NCI-H187 (cell line): ENCODE results near the gene TASP1.
A peak's percentile ranks its signal among the peaks of the same experiment; 100 is the strongest.

Experiments
- DNase-seq, 2 experiments: peaks; one replicate each; lab custom pipeline; 2025; lab: John Stamatoyannopoulos, UW

The TASP1 gene

GRCh38 chr20:13571662-13572061 is 67.1 kb downstream of the TASP1 start:
- no peak for DNase-seq

- no peak for DNase-seq
Measured at GRCh38 chr20:13567663-13568062, 71.1 kb downstream of the TASP1 start.

GRCh38 chr20:13563854-13564253 is 74.9 kb downstream of the TASP1 start:
- DNase-seq = no peak

GRCh38 chr20:13554706-13555105 is 84.0 kb downstream of the TASP1 start:
- no peak for DNase-seq

- no peak for DNase-seq
Measured at GRCh38 chr20:13554076-13554475, 84.7 kb downstream of the TASP1 start.

- DNase-seq = no peak
Measured at GRCh38 chr20:13552061-13552460, 86.7 kb downstream of the TASP1 start.

- DNase-seq = no peak
Measured at GRCh38 chr20:13549451-13549850, 89.3 kb downstream of the TASP1 start.

- peak; percentile 4 to 14 for DNase-seq
Measured at GRCh38 chr20:13546497-13547131, 92.1 kb downstream of the TASP1 start.

- DNase-seq = no peak
Measured at GRCh38 chr20:13545790-13546189, 92.9 kb downstream of the TASP1 start.

GRCh38 chr20:13543783-13544182 is 94.9 kb downstream of the TASP1 start:
- DNase-seq = no peak

- DNase-seq = no peak
Measured at GRCh38 chr20:13535627-13536026, 103.1 kb downstream of the TASP1 start.

- no peak for DNase-seq
Measured at GRCh38 chr20:13533946-13534345, 104.8 kb downstream of the TASP1 start.

GRCh38 chr20:13530146-13530545 is 108.6 kb downstream of the TASP1 start:
- DNase-seq = no peak

GRCh38 chr20:13526551-13526950 is 112.2 kb downstream of the TASP1 start:
- no peak for DNase-seq

GRCh38 chr20:13525225-13525940 is 113.3 kb downstream of the TASP1 start:
- DNase-seq = no peak

- DNase-seq = no peak
Measured at GRCh38 chr20:13524339-13524738, 114.4 kb downstream of the TASP1 start.

GRCh38 chr20:13517831-13518230 is 120.9 kb downstream of the TASP1 start:
- no peak for DNase-seq

GRCh38 chr20:13515796-13516558 is 122.8 kb downstream of the TASP1 start:
- no peak for DNase-seq

GRCh38 chr20:13515291-13515690 is 123.4 kb downstream of the TASP1 start:
- no peak for DNase-seq

GRCh38 chr20:13510837-13511488 is 127.8 kb downstream of the TASP1 start:
- DNase-seq = no peak

- no peak for DNase-seq
Measured at GRCh38 chr20:13507646-13508045, 131.1 kb downstream of the TASP1 start.

GRCh38 chr20:13501500-13501899 is 137.2 kb downstream of the TASP1 start:
- DNase-seq = no peak

- DNase-seq = no peak
Measured at GRCh38 chr20:13494019-13494418, 144.7 kb downstream of the TASP1 start.
